ENCODE data around the gene SSMEM1.

- no peak for TF ChIP-seq NFE2L2 (IDR thresholded peaks at IDR 0.05; ENCODE audit: low read depth, low read length)
- no peak for TF ChIP-seq CTCF (conservative IDR thresholded peaks at IDR 0.05; ENCODE audit: low read depth, low read length)
- TF ChIP-seq CEBPB (IDR thresholded peaks at IDR 0.05; ENCODE audit: low read depth, low read length) = no peak
Observed at GRCh38 chr7:130262448-130262847, 54.8 kb downstream of the SSMEM1 start.

Data from IMR-90 (cell line).